Activated naive CD4-positive, alpha-beta T cell treated with anti-CD3 and anti-CD28 coated beads, Interleukin-2, amount 50 U/mL, for 24 hours (primary cell): ENCODE results near the gene ATXN7L2.

Experiments used
- H3K27ac Mint-ChIP-seq: one replicate; pipeline ENCODE4 v1.8.0; 2021; ENCODE audit warnings: mild to moderate bottlenecking, mixed read lengths
- H3K27me3 Mint-ChIP-seq: one replicate; pipeline ENCODE4 v1.8.0; 2021; ENCODE audit warnings: mixed read lengths
- H3K36me3 Mint-ChIP-seq: one replicate; pipeline ENCODE4 v1.8.0; 2021; ENCODE audit warnings: mixed read lengths
- H3K4me1 Mint-ChIP-seq: one replicate; pipeline ENCODE4 v1.8.0; 2021; ENCODE audit warnings: mixed read lengths
- H3K4me3 Mint-ChIP-seq: one replicate; pipeline ENCODE4 v1.8.0; 2021; ENCODE audit warnings: mild to moderate bottlenecking, mixed read lengths
- H3K9me3 Mint-ChIP-seq: one replicate; pipeline ENCODE4 v1.8.0; 2021; ENCODE audit warnings: mixed read lengths

The ATXN7L2 gene

DNA sequence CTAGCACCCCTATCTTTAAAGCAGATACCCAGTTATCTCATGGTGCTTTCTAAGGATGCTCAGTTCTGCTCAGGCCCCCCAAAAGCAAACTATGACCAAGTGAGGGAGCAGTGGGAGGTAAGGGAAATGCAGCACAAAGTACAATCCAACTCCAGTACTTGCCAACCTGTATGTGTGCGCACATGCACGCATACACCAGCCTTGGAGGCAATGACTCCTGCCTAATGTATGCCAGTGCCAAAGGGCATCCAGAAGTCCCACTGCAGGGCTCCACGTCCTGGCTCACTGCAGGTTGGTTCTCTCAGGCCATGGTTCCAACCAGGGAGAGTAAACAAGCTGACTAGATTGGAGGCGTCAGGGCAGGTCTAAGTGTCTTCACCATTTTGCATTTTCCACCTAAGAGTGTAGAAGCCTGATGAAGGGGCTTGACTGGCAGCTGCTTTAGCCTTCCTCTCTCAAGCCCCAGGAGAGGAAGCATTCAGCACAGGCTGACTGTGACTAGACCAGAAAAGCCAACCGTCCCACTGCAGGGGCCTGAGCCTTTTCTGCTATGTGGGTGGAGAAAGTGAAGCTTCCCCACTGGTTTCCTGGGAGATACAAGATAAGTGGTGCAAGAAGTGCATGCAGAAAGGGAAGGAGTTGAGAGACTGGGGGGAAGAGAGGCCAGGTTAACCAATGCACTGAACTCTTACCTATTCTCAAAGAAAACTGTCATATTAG lies 18.1 kb downstream of the ATXN7L2 start:
- Mint-ChIP-seq H3K9me3 (no peaks in the 10 kb centered on the region), H3K27me3 (no peaks in the 10 kb centered on the region), H3K4me3 (peak overlapping the region; percentile 80), H3K4me1 (peaks cover 90% of the 10 kb centered on the region), H3K36me3 (peaks cover 3% of the 10 kb centered on the region), H3K27ac (no peak overlapping the region)

DNA sequence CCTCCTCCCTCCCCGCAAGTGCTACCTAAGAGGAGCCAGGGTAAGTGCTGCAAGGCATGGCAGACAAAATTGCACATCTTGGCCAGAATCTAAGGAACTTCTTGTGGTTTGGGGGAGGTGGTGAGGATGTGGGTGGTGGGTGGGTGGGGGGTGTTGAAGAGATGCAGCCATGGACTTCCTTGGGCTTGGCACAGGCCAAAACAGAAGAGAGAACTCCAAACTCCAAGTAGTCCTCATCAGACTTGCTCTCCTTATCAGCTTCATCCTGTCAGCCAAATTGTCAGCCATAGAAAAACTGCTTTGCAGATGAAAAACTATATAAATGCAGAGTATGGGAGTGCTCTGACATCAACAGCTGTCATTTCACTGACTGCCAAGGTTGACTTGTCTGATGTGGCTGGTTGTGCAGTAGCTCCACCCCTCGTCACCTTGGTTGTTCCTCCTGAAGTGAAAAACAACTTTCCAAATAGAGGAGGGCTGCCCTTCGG lies 18.7 kb downstream of the ATXN7L2 start:
- peak overlapping the region; percentile 80 for H3K4me3 Mint-ChIP-seq
- H3K36me3 Mint-ChIP-seq: peaks cover 7% of the 10 kb centered on the region
- no peaks in the 10 kb centered on the region for H3K9me3 Mint-ChIP-seq
- peak overlapping the region; percentile 57 for H3K27ac Mint-ChIP-seq
- H3K27me3 Mint-ChIP-seq: no peaks in the 10 kb centered on the region
- peaks cover 93% of the 10 kb centered on the region for H3K4me1 Mint-ChIP-seq

DNA sequence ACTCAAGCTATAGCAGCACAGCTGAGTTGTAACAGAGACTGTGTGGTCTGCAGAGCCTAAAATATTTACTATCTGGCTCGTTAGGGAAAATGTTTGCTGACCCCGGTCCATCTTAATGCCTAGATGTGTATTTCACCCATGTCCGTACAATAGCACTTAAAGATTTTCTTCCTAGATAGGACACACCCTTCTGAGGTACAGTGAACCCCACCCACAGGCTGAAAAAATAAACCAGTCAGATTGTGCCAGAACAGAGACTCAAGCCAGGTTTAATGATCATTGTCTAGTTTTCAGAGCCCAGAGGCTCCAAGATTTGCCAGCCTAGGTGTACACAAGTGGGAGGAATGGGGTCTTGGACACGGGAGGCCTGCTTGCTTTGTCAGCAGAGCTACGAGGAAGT lies 20.2 kb downstream of the ATXN7L2 start:
- Mint-ChIP-seq H3K9me3 (no peaks in the 10 kb centered on the region), H3K4me3 (peak overlapping the region; percentile 76), H3K4me1 (peaks cover 88% of the 10 kb centered on the region), H3K36me3 (peaks cover 8% of the 10 kb centered on the region), H3K27me3 (no peaks in the 10 kb centered on the region), H3K27ac (peak overlapping the region; percentile 95)

DNA sequence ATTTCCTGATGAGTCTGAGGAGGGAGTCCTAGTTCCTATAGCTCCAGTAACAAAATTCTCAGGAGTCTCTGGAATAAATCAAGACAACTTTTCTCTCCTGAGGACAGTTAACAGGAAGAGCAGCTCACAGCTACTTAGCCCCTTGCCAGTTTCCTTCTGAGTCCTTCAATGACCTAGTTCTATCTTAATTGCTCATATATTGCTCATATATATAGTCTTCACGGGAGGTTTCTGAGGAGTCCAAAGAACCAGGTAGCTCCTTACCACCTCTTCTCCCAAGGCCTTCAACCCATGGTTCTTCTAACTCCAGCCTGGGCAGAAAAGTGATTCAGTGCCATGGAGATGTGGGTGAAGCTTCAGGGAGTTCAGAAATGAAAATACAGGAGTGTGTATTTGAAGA lies 21.3 kb downstream of the ATXN7L2 start:
- H3K4me1 Mint-ChIP-seq: peaks cover 83% of the 10 kb centered on the region
- H3K4me3 Mint-ChIP-seq: peak overlapping the region; percentile 34

DNA sequence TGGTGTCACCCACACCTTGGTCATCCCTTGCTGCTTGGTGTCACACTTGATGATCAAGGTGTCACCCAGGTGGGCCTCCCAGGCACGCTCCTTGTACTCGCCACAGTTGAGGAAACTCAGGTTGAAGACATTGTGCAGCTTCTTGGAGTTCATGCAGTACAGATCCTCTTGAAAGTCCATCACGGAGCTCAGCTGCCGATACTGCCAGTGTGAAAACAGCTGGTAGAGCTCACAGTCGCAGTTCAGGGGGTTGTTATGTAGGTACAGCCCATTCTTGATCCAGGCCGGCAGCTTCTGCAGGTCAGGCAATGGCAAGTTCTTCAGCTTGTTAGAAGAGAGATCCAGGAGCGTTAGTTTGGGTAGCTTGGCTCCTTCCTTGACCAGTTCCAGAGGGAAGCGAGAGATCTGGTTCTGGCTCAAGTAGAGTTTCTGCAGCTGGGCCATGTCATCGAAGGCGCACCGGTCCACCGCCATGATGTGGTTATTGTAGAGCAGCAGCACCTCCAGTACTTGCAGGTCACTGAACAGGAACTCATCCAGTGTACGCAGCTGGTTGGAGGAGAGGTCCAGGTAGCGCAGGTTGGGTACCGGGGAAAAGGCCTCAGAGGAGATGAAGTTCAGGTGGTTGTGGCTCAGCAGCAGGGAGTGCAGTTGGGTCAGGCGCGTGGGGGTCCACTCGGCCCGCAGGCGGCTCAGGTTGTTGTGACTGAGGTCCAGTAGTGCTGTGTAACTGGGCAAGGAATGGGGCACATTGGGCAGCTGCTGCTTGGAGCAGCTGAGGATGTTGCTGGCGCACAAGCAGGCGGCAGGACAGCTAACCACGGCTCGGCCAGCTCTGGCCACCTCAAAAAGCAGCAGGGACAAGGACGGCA lies 24.5 kb downstream of the ATXN7L2 start:
- H3K4me3 Mint-ChIP-seq: peak overlapping the region; percentile 77
- H3K9me3 Mint-ChIP-seq: no peaks in the 10 kb centered on the region
- no peaks in the 10 kb centered on the region for H3K27me3 Mint-ChIP-seq
- H3K36me3 Mint-ChIP-seq: peaks cover 8% of the 10 kb centered on the region
- H3K4me1 Mint-ChIP-seq: peaks cover 73% of the 10 kb centered on the region
- peak overlapping the region; percentile 73 for H3K27ac Mint-ChIP-seq

More for the DNA sequence above, 21.3 kb downstream of the ATXN7L2 start:
- Mint-ChIP-seq H3K9me3 (no peaks in the 10 kb centered on the region), H3K36me3 (peaks cover 8% of the 10 kb centered on the region), H3K27me3 (no peaks in the 10 kb centered on the region), H3K27ac (peak overlapping the region; percentile 79)

DNA sequence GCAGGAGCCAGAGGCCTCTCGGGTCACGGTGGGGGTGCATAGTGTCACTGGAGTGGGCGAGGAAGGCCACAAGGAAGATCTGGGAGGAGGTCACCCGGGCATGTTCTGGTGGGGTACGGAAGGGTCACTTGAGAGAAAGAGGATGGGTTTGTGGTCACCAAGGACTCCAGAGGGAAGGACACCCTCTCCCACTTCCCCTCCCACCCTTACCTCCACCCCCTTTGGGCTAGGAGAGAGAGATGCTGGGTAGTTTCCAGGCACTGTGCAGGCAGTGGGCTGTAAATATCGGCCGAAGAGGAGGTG lies 25.1 kb downstream of the ATXN7L2 start:
- H3K4me1 Mint-ChIP-seq: peaks cover 69% of the 10 kb centered on the region
- H3K4me3 Mint-ChIP-seq: peak overlapping the region; percentile 77
- peaks cover 8% of the 10 kb centered on the region for H3K36me3 Mint-ChIP-seq
- no peaks in the 10 kb centered on the region for H3K27me3 Mint-ChIP-seq
- H3K9me3 Mint-ChIP-seq: no peaks in the 10 kb centered on the region
- peak overlapping the region; percentile 73 for H3K27ac Mint-ChIP-seq

DNA sequence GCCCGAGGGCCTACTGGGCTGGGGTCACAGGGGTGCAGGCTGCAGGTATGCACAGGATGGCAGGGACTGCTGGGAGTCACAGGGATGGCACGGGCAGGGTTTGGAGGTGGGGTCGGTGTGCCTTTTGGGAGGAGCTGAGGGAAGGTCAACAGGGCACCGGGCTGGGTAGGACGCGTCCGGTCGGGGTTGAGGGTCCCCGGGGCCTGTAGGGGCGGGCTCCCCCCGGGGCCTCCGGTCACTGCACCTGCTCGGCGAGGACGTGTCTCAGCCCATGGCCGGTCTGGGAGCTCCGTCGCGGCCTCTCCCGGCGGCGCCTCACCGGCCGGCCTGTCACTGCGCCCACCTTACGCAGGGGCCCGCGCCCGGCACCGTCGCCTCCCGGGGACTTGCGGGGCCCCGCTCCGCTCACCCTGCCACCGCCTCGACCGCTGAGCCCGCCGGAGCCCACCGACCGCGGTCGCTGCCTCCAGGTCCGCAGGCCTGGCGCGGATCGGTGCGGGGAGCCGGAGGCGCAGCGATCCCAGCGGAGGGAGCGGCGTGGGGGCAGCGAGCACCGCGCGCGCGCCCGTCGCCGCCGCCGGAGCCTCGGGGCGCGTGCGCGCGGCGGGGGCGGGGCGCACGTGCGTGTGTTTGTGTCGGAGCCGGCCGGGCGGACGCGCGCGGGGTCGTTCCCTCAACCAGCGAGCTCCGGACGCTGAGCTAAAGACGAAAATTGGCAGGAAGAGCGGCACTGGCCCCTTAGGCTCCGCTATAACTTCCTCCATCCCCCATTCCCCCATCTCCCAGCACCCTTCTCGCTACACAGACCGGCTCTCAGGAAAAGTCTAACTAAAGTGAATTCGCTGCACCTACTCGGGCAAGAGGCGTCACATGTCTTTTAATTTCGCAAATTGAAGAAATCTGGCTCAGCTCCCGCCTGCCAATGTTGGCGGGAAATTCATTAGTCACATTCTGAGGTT lies 25.8 kb downstream of the ATXN7L2 start, which contains the start of gene AMIGO1:
TSS of gene AMIGO1 (minus strand) at position 552 of the 959 bp plus-strand sequence. CDS start 815 bp downstream, outside the sequence.
- H3K9me3 Mint-ChIP-seq: no peaks in the 10 kb centered on the region
- H3K36me3 Mint-ChIP-seq: peaks cover 8% of the 10 kb centered on the region
- peak within 1 kb of the TSS; percentile 93 for H3K27ac Mint-ChIP-seq
- peaks cover 63% of the 10 kb centered on the region for H3K4me1 Mint-ChIP-seq
- no peaks in the 10 kb centered on the region for H3K27me3 Mint-ChIP-seq
- peak within 1 kb of the TSS; percentile 93 for H3K4me3 Mint-ChIP-seq

DNA sequence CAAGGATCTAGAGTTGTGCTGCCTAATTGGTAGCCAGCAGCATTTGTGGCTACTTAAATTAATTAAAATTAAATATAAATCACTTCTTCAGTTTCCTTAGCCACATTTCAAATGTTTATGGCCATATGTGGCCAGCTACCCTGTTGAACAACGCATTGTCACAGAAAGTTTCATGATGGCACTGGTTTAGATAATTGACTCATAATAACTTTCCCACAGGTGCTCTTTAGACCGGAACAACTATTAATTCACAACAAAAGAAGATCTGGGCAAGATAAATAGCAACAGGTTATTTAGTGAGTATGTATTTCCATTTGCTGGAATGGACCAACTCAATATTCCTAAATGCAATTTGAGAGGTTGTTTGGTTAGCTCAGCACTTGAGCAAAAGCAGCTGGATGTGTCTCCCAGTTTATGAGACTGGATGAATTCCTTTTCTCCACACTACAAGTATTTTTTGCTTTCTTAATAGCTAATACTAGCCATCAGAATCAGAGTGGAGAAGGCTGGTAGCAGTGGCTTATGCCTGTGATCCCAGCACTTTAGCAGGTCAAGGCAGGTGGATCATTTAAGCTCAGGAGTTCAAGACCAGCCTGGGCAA lies 29.5 kb downstream of the ATXN7L2 start:
- Mint-ChIP-seq H3K4me1 (peaks cover 40% of the 10 kb centered on the region), H3K27me3 (no peaks in the 10 kb centered on the region), H3K36me3 (no peaks in the 10 kb centered on the region), H3K4me3 (no peak overlapping the region), H3K9me3 (no peaks in the 10 kb centered on the region), H3K27ac (no peak overlapping the region)

DNA sequence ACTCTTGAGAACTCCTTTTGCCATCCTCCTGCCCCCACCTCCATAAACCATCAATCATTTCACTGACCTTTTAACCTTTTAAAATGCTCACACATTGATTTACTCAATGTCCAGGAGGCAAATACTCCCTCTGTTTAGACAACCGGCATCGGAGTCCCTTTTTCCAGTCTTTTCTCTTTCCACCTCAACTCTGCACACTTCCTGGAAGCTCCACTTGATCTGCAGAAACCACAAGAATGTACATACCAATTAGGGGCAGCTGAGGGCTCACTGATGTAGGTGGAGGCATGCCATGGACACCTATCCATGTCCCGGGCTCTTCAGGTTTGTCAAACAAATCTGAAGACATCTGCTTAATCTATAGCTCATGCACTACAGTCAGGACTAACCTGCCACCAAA lies 31.1 kb downstream of the ATXN7L2 start:
- no peak overlapping the region for H3K27ac Mint-ChIP-seq
- H3K36me3 Mint-ChIP-seq: no peaks in the 10 kb centered on the region
- H3K4me1 Mint-ChIP-seq: peaks cover 29% of the 10 kb centered on the region
- no peak overlapping the region for H3K4me3 Mint-ChIP-seq
- no peaks in the 10 kb centered on the region for H3K9me3 Mint-ChIP-seq
- no peaks in the 10 kb centered on the region for H3K27me3 Mint-ChIP-seq

DNA sequence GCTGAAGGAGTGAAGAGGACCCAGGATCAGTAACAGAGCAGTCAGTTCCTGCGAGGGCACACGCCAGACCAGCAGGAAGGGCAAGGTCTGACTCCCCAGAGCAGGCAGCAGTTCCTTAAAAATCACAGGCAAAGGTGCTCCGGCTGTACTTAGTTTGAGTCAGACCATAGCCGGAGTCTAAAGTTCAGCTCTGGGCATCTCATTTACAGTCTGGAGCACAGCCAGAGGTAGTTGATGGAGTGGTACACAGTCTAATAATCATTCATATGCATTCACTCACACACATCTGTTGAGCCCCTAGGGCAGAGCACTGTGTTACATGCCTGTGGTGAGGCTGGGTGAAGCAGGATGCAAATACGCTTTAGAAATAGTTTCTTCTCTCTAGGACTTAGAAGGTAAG lies 33.2 kb downstream of the ATXN7L2 start:
- Mint-ChIP-seq H3K27ac (no peak overlapping the region), H3K9me3 (no peaks in the 10 kb centered on the region), H3K4me3 (no peak overlapping the region), H3K4me1 (peaks cover 8% of the 10 kb centered on the region), H3K27me3 (no peaks in the 10 kb centered on the region), H3K36me3 (no peaks in the 10 kb centered on the region)

DNA sequence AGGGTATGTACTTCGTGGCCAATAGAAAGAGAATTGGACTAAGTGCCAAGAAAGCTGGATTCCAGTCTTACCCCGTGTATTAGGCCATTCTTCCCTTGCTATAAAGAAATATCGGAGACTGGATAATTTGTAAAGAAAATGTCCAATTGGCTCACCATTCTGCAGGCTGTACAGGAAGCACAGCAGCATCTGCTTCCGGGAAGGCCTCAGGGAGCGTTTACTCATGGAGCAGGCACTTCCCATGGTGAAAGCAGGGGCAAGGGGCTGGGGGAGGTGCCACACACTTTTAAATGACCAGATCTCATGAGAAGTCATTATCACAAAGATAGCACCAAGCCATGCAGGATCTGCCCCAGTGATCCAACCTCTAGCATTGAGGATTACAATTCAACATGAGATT lies 33.6 kb downstream of the ATXN7L2 start:
- H3K4me1 Mint-ChIP-seq: peaks cover 6% of the 10 kb centered on the region
- no peak overlapping the region for H3K4me3 Mint-ChIP-seq
- H3K36me3 Mint-ChIP-seq: no peaks in the 10 kb centered on the region
- no peak overlapping the region for H3K27ac Mint-ChIP-seq
- no peaks in the 10 kb centered on the region for H3K9me3 Mint-ChIP-seq
- H3K27me3 Mint-ChIP-seq: no peaks in the 10 kb centered on the region

DNA sequence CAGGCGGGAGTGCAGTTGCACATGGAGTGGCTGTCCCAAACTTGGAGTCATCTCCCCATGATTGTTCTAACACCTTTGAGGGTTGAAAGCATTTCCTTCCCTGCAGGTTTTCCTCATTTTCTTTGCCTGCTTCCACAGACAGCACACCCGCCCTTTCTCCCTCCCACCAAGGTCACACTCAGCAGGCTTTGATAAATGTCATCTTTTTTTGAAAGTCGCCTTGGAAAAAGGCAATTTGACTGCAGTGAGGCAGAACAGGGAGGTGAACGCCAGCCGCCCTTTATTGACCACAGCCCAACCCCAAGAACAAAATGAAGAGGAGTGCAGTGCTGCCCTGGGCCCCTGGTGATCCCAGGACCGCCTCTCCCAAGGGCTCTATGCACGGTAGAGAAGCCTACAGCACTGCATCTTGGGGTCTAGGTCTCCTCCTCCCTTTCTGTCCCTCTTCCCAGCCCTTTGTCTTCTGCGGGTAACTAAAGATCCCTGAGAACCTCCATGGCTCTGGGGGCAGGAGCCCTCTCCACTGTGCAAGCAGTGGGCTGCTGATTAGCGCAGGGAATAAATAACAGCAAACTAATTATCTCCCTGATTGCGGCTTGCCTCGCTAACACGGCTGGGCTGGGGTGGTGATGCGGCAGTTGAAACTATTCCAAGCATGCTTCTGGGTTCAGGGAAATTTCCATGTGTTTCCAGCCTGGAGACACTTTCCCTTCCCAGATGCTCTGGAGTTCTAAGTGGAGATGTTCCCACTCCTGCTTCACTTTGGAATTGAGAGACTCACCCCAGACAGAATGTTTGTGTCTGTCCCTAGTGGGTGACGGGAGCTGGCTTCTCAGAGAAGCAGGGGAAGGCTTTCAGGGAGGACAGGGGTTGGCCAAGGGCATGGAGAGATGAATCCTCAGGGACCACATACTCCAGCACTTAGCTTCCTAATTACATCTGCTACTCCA lies 37.6 kb downstream of the ATXN7L2 start:
- Mint-ChIP-seq H3K4me1 (no peaks in the 10 kb centered on the region), H3K27me3 (no peaks in the 10 kb centered on the region), H3K4me3 (no peak overlapping the region), H3K27ac (no peak overlapping the region), H3K9me3 (no peaks in the 10 kb centered on the region), H3K36me3 (no peaks in the 10 kb centered on the region)

DNA sequence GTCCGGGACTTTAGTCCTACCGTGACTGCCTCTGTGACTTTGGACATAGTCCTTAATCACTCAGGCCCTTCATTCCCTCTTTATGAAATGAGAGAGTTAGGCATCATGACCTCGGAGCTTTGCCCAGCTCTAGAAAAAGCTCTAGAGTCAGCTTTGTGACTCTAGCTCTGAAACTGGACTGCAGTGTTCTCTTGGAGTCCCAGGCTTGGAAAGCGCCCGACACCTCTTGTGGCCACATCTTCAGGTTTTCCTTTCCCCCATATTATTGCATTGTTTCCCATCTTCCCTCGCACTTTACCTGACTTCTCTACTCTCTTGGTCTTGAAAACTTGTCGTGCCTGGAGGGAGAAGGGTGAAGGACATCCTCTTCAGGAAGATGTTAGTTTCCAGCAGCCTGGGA lies 38.3 kb downstream of the ATXN7L2 start:
- Mint-ChIP-seq H3K4me3 (no peak overlapping the region), H3K27me3 (no peaks in the 10 kb centered on the region)

DNA sequence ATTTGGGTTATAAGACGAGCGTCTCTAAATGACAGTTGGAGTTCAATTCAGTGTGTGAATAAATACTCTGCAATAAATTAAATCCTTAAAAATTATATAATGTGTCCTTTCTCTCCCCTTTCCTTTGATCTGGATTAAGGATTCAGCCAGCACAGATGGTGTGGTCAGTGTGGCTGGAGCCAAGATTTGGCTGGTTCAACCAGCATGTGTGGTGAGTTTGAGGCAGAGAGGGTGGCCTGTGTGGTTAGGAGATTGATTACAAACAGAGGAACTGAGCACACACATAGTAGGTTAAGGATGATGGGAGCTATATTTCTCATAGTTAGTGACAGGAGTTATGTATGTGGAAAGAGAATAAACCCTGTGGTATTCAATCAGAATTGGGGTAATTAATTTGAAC lies 40.0 kb downstream of the ATXN7L2 start:
- no peaks in the 10 kb centered on the region for H3K36me3 Mint-ChIP-seq
- H3K27me3 Mint-ChIP-seq: no peaks in the 10 kb centered on the region
- H3K4me1 Mint-ChIP-seq: no peaks in the 10 kb centered on the region
- H3K27ac Mint-ChIP-seq: no peak overlapping the region
- H3K4me3 Mint-ChIP-seq: no peak overlapping the region
- no peaks in the 10 kb centered on the region for H3K9me3 Mint-ChIP-seq

More for the DNA sequence above, 38.3 kb downstream of the ATXN7L2 start:
- Mint-ChIP-seq H3K9me3 (no peaks in the 10 kb centered on the region), H3K36me3 (no peaks in the 10 kb centered on the region), H3K27ac (no peak overlapping the region), H3K4me1 (no peaks in the 10 kb centered on the region)
